ENCODE measurements around the gene QRICH2.
A peak's percentile ranks its signal among the peaks of the same experiment; 100 is the strongest.
"Not testable (repeated sequence)": the region's sequence is repeated elsewhere in the genome, so short reads cannot be mapped to it uniquely, and the experiment has no call there.

Gene QRICH2

DNA sequence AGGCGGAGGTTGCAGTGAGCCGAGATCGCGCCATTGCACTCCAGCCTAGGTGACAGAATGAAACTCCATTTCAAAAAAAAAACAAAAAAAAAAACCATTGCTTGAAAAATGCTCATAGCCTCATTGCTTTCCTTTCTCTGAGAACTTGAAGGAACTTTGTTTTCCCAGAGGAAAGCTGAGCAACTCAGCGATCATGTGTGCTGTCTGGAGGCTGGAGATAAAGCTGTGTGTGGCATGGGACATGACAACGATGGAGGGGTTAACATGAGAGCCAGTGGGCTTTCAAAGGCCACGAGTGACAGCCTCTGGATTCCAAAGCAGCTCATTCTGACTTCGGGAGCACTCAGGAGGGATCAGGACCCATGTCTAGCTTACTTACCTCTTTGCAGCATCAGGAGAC lies 21.6 kb upstream of the QRICH2 start:
- no peak for DNase-seq

DNA sequence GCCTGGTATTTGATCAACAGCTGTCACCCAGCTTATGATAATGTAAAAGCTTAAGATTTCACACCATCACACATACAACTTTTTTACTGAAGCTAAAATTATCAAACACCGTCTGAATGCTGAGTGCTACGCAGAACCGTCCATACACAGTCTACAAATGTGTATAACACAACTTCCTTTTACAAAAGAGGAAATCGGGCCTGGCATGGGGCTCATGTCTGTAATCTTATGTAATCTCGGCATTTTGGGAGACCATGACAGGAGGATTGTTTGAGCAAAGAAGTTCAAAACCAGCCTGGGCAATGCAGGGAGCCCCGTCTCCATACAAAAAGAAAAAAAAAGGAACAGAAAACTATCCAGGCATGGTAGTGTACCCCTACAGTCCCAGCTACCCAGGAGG lies 19.6 kb upstream of the QRICH2 start:
- no peak for DNase-seq

DNA sequence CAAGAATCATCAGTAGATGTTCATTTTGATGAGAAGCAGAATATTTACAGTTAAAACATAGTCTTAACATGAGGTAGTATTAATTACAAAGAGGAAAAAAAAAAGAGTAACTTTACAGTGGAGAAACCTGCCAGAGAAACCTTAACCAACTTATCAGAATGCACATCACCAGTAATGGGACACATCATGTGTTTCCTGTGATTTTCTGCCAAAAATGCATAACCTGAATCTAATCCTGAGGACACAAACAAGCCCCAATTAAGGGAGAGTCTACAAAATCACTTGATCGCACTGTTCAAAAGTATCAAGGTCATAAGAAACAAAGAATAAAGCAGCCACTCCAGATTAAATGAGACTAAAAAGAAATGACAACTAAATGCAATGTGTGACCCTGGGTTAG lies 18.2 kb upstream of the QRICH2 start:
- DNase-seq, result no peak

DNA sequence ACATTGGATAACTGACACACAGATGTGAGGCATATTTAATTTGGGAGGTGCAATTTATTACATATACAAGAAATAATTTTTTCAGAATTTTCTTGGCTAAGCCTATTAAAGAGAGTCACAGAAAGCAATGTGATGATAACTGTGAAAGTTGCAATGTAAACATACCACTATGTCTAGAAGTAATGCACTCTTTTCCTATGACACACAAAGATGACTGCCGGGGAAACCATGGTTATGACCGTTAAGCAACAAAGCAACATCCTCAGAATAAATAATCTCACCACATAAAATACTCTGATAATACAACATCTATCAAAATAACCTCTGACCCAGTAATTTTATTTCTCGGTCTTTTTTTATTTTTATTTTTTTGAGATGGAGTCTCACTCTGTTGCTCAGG lies 10.5 kb upstream of the QRICH2 start:
- no peak for DNase-seq

DNA sequence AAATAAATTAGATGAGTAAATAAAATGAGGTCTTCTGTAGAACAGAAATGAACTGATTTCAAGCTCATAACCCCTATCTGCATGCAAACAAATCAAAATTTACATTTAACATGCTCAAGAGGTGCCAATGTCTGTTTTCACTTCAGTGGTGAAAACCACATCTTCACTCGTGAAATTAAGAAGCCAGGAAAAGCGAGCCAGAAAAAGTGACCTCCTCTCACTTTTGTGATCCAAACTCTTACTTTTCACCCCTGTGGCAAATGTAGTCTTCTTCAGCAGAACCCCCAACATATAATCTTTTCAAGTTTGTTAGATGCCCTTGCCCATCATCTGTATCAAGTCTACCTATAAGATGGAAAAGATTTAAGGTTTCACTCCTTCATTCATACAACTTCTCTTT lies 9.5 kb upstream of the QRICH2 start:
- no peak for DNase-seq

DNA sequence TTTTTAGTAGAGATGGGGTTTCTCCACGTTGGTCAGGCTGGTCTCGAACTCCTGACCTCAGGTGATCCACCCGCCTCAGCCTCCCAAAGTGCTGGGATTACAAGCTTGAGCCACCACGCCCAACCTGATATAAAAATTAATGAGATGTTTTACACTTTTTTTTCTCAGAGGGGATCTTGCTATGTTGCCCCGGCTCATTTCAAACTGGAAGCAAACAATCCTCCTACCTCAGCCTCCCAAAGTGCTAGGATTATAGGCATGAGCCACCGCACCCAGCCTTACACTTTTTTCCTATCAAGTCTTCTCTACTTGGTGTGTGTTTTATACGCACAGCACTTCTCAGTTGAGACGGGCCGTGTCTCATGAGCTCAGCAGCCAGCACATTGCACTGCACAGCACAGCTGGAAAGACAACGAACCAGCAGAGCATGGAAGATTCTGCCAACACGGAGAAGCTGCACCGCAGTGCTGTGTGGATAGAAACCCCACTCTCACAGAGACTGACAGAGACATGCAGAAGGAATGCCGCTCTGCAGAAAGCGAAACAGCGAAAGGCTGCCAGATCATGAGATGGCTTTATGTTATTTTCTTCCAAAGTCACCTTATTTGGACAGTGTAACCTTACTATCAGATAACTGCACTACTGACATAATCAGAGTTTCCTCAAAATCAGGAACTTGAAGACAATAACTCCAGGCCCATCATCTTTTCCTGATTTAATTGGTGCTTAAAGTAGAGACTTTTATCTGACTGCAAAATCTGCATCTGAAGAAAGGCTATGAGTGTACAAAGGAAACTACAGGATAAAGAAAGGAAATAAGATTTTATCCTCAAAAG lies 6.5 kb upstream of the QRICH2 start:
- DNase-seq, result no peak

DNA sequence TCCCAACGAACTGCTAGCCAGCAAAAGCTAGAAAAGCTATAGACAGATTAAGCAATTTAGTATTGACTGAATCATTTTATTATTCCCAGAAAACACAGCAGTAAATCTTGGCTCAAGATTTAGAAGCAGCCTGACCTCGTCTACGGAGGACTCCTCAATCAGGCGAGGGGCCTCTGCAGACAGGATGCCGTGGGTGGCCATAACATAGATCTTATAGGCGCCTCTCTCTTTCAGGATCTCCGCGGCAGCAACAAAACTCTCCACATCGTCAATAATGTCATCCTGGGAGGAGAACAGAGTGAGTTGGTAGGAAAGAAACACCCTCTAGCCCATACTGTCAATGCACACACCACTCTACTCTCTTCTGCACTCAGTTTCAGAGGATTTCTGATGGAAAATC lies 4.7 kb upstream of the QRICH2 start:
- no peak for DNase-seq

DNA sequence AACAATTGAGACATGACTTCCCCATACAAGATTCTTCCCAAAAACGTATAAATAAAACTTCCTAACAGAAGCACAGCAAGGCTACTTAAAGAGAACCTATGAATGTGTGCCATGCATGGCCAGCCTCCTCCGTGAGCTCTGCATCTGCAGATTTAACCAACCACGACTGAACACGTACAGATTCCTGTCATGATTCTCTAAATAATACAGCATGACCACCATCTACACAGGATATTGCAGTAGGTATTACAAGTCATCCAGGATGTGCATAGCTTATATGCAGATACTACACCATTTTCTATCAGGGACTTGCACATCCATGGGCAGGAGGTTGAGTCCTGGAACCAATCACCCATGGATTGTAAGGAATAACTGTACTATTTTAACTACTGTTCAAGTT lies 1.4 kb upstream of the QRICH2 start:
- no peak for DNase-seq

DNA sequence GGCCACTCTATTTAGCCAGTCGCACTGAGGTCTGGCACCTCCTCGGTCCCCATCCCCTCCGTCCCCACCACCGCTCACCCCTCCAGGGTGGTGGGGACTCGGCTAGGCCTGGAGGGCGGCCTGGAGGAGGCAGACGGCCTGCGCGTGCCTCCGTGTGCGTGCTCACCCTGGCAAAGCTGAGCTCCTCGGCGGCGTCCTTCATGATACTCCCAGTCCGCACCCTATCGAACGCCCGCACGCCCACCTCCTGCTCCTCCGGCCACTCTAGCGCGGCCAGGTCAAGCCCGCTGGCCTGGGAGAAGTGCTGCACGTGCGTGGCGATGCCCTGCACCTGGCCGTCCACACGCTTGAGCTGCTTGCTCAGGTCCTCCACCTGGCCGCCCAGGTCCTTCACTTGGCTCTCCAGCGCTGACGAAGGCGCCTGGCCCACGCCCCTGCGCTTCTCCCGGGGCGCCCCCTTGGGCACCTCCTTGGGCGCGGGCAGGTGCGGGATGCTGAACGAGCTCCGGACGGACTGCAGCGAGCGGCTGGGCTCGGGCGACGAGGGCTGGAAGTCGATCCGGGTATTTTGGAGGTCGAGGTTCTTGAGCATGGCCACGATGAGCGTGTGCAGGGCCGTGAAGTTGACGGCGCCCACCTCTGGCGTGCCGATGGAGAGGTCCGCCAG lies 644 bp downstream of the QRICH2 start:
- no peak for DNase-seq

DNA sequence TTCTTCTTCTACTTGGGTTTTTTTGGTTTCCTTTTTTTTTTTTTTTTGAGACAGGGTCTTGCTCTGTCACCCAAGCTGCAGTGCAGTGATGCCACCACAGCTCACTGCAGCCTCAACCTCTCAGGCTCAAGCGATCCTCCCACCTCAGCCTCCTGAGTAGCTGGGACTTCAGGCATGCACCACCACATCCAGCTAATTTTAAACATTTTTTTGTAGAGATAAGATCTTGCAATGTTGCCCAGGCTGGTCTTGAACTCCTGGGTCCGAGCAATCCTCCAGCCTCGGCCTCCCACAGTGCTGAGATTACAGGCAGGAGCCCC lies 3.0 kb downstream of the QRICH2 start:
- DNase-seq, result not testable (repeated sequence)

DNA sequence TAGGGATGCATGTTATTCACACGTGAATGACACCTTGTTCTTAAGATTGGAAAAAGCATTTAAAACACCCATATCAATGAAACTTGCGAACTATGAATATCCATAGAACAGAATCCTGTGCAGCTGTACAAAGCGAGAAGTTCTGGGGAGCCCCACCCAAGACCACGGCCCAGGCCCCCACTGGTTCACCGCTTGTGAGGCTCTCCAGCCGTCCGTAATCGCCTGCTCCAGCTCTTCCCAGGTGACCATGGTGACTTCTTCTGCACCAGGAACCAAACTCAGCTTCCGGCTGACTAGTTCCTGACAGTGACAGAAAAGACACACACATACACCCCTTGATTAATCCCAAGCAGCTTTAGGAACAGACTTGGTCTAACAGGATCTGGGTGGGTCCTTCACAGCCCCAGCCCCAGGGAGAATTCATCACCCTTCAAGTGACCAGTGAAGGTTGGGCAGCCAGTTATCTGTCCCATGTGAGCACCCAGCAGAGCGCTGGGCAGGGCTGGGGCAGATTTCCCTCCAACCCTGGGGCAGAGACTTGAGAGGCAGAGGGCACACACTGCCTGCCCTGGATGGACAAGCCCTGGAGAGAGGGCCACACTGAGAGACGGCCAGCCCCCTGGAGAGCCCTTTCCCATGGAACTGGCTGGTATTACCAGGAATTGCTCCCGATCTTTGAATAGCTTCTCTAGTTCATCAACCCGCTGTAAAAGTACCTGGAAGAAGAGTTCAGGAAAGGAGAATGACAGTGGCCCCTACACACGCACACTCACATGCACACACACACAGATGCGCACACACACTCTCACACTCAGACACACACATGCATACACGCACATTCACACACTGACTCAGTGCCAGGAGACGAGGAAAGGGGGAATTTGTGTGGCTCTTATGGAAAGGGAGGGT lies 3.6 kb downstream of the QRICH2 start:
- peak; percentile 41 for DNase-seq

DNA sequence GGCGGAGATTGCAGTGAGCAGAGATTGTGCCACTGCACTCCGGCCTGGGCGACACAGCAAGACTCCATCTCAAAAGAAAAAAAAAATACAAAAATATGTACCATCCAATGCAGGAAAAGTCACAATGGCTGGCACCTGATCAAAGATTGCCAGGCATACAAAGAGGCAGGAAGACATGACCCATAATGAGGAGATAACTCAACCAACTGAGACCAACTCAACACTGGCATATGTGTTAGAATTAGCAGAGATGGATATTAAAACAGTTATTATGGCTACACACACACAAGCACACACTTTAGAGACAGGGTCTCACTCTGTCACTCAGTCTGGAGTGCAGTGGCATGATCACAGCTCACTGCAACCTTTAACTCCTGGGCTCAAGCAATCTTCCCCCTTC lies 10.6 kb downstream of the QRICH2 start:
- no peak for DNase-seq

DNA sequence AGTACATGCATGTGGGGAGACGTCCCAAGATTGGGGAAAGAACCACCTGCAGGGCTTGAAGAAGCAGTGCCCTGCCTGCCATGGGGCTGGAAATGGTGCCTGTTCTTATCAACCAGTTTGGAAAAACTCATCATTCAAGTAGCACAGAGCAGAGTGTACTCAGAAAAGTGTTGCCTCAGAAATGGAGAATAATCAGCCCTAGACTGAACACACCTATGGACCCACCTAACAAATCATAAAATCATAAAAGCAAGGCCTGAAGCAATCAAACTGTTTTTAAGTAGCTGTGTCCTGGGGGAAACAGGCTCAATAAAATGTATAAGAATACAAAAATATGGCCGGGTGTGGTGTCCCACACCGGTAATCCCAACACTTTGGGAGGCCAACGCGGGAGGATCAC lies 11.2 kb downstream of the QRICH2 start:
- DNase-seq, result no peak

DNA sequence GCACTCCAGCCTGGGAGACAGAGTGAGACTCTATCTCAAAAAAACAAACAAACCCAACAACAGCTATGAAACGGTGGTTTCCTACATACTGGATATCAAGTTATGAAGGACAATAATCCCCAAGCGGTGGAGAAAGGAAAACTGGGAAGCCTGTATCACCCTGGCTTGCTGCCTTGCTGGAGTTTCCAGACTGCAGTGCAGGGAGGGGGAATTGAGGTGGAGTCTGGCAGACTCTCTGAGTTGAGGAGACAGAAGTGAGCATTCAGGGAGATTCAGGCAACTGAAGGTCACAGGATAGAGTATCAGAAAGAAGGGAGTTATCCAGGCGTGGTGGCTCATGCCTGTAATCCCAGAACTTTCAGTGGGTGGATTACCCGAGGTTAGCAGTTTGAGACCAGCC lies 11.9 kb downstream of the QRICH2 start:
- no peak for DNase-seq

DNA sequence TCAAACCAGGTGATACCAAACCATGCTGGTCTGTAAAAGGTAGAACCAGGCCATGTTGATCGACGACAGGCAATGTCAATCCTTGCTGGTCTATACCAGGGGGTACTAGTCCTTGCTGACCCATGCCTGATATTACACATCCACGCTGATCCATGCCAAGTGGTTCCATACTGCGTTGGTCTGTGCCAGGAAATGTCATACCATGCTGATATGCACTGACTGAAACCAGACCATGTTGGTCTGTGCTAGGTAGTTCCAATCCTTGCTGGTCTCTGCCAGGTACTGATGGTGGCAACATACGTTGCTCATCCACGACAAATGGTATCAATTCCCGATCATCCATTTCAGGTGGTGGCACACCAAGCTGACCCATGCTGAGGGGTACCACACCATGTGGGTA lies 15.0 kb downstream of the QRICH2 start:
- no peak for DNase-seq

DNA sequence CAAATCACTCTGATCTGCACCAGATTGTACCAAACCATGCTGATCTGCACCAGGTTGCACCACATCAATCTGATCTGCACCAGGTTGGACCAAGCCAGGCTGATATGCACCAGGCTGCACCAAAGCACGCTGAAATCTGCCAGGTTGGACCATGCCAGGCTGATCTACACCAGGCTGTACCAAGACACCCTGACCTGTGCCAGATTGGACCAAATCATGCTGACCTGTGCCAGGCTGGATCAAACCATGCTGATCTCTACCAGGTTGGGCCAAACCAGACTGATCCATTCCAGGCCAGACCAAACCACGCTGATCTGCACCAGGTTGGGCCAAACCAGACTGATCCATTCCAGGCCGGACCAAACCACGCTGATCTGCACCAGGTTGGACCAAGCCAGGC lies 15.5 kb downstream of the QRICH2 start:
- DNase-seq, result no peak

DNA sequence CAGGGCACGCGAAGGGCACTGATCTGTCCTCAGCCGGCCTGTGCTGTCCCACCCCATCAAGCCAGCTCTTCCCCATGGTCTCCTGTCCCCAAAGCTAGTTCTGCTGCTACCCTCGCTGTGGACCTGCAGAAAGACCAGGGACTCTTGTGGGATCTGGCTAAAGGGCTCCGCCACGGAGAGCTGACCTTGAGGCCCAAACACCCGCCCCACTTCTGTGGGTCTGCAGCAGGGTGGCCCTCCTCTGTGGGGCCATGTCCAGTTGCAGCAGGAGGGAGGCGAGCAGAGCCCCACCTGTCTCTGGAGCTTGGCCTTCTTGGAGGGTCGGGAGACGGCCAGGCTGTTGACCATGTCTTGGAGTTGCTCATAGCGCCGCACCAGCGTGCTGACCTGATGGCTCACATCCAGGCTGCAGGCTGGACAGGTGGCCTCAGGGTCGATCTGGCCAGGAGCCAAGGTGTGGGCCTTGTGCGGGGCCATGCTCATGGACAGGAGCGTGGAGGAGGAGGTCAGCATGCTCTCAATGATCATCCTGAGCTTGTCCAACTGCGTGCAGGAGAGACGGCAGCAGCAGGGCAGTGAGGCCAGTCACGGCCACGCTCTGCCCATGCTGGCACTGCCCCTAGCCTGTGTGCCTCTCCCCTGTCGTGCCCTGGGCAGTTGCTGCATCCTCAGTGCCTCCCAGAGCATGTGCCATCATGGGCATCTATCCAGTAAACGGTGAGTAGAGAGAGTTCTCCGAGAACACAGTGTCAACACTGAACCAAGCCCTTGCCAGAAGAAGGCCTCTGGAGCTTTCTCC lies 26.3 kb downstream of the QRICH2 start:
- no peak for DNase-seq

DNA sequence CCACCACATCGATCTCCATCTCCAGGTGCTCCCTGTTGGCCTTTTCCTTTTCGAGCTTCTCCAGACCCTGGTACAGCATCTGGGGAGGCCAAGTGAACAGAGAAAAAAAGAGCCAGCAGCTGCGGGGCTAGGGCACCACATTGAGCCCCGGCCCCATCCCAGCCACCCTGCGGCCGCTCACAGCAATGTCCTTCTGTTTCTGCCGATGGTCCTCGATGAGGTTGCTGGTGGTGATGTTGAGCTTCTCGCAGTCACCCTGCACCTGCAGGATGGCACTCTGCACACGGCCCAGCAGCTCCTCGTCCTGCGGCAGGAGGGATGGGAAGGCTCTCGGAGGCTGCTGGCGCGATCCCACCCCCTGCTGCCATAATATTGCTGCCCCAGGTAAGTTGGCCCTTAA lies 27.4 kb downstream of the QRICH2 start:
- no peak for DNase-seq

DNA sequence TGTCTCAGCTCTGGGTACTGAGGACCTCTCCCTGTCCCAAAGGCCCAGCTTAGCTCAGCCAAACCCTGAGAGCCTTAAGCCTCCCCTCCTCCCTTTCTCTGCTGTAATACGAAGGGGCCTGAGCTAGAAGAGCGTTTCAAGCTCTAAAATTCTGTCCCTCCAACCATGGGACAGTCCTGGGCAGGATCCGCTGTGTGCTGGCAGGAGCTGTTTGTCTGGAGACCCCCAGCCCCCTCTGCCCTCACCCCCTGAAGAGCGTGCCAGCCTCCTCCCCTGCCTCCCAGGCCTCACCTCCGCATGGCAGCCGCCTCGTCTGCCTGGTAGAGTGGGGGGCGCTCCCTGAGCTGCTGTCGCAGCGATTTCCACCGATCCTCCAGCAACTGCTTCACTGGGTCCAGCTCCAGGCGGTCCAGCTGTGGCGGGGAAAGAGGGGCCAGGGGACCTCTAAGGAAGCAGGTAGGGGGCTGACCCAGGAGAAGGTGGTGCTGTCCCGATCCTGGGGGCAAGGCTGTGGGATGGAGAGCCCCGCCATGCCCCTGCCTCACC lies 28.3 kb downstream of the QRICH2 start:
- no peak for DNase-seq

DNA sequence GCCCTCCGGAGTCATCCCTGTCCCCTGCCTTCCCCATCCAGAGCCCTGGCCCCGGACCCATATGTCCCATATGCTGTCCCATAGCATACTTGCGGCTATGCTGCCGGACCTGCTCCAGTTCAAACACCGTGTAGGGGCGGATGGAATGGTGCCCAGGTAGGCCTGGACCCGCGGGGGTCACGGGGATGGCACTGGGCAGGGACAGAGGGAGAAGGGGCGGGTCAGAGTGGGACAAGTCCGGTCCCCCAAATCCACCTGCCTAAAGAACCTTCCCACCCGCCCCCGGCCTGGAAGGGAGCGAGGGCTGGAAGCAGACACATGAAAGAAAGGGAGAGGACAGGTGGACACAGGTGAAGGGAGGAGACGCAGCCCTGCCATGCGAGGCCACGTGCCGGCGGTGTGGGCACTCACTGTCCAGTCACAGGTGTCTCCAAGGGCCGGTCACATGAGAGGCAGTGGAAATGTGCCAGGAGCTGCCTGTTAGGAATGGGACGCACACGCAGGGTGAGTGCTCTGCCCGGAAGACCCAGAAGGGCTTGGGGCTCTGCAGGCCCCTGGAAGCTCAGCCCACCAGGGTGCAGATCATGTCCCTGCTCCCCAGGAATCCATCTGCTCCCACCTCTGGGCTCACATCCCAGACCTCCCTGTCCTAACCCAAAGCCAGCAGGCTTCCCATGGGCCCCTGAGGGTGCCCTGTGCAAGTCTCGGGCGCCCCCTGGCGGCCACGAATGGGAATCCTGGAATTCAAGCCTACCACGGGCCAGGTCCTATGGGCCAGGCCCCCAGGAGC lies 28.9 kb downstream of the QRICH2 start:
- peak; percentile 86 for DNase-seq

DNA sequence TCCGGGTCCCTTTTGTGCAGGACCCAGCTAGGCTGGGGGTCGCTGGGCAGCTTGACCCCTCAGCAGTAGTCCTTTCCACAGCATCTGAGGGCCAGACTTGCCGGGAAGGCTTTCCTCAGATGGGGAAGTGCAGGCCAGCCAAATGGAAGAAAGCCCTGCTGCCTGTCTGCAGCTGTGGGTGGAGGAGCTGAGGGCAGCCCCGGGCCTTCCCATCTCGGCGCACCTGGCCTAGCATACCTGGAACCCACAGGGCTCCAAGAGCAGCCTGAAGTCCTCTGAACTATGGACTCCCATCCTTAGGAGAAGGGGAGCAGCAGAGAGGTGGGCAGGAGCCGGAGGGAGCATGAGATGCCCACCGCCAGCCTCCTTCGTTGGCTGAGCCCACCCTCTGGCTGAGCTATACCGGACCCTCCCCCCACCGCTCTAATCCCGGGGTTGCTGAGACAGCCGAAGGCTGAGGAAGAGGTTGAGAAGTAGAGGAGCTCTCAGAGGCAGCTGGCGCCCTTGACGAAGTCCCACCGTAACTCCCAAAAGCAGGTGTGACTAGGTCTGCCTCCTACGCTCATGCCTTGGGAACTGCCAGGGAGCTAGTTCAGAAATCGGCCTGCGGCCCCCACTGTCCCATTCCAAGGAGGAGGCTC lies 29.7 kb downstream of the QRICH2 start:
- DNase-seq, result no peak
